ENCODE measurements around the gene POU6F2. TPM values are rescaled to one million over a fixed set of nuclear protein-coding genes. Genes with fewer than 3 reads are reported as not detected.

Gene POU6F2
- polyA plus RNA-seq, 1 donor from 2014 or later: not detected

DNA sequence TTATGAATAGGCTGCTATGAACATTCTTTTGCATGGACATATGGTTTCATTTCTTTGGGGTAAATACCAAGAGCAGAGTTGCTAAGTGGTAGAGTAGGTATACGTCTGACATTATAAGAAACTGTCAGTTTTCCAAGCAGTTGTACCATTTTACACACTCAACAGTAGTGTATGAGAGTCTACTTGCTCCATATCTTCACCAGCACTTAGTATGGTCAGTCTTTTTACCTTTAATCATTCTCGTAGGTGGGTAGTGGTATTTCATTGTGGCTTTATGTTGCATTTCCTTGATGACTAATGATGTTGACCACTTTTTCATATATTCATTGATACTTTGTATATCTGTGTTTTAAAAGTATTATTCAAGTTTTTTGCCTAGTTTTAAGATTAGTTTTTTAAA is 45.1 kb downstream of the POU6F2 start:
- H3K4me3 Mint-ChIP-seq: no peak overlapping the region
- H3K27ac Mint-ChIP-seq: no peak overlapping the region
- H3K4me1 Mint-ChIP-seq: no peaks in the 10 kb centered on the region
- H3K9me3 Mint-ChIP-seq: peaks cover 3 to 9% (median 5%) of the 10 kb centered on the region in 3 donors
- no peaks in the 10 kb centered on the region for H3K36me3 Mint-ChIP-seq
- H3K27me3 Mint-ChIP-seq: peaks cover 2% of the 10 kb centered on the region

DNA sequence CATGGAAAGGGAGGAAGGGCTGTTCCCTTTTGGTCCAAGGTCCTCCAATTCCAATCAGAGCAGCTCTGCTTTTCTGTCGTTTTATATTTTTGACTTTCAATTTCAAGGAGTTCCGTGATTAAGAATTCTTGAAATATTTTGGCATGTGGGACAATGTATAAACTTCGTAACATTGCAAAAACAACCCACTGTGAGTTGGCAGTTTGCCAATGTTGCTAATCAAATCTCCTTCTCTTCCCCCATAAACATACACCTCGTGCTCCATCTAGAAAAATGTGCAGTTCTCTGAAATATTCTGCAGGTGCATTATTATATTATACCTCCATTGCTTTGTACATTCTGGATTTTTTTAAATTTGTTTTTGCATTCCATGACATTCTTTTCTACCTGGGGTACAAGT is 49.8 kb downstream of the POU6F2 start:
- Mint-ChIP-seq H3K9me3 (peaks cover 3 to 8% (median 4%) of the 10 kb centered on the region in 3 donors), H3K27me3 (peaks cover 5% of the 10 kb centered on the region), H3K4me1 (no peaks in the 10 kb centered on the region), H3K36me3 (no peaks in the 10 kb centered on the region), H3K4me3 (no peak overlapping the region), H3K27ac (no peak overlapping the region)

DNA sequence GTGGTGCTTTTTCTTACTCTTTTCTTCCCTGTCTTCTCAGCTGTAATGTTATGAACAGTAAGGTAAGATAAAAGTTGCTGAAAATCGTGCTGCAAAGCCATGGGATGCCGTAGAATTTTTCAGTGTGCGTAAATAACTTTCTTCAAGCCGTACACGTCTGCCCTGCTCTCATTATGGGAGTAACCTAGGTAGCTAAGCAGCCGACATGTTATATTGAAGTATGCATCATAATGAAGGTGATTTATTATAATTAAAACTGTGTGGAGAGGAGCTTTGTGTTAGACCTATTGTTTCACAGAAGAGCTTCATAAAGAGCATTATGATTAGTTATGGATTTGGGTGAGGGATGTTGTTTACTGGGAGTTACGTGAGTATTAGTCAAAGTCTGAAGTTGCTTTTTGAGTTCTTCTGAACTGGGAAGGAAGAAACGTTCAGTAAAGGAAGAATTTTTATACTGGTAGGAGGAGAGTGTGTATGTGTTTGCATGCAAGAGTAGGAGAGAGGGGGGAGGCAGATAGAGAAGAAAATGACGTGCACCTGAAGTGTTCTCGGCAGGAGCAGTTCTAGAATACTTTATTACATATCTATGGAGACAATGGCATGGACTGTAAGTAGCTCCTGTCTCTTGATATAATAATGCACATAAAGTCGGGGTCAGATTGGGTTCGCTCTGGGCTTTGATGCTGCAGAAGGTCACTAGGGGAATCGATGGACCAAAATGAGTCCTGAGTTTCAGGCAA is 56.3 kb downstream of the POU6F2 start:
- H3K9me3 Mint-ChIP-seq: no peaks in the 10 kb centered on the region
- H3K4me1 Mint-ChIP-seq: peaks cover 0 to 2% (median 0%) of the 10 kb centered on the region in 3 donors
- peaks cover 3% of the 10 kb centered on the region for H3K27me3 Mint-ChIP-seq
- H3K36me3 Mint-ChIP-seq: no peaks in the 10 kb centered on the region
- H3K4me3 Mint-ChIP-seq: no peak overlapping the region
- H3K27ac Mint-ChIP-seq: no peak overlapping the region

DNA sequence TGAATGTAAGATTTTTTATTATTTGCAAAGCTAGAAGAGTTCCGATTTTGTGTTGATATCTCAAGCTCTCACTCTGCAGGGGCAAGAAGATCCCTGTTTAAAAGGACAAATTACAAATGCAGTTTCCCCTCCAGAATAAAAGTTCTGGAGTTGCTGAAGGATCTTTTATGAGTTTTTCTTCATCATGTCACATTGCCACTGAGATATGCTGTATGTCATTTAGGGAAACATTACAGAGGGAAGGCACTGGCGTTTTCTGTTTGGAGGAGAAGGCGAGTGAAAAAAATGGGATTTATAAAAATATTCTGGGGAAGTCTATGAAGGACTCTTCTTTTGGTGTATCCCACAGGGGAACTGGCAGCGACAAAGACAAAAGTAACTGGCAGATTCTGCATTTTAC is 57.4 kb downstream of the POU6F2 start:
- Mint-ChIP-seq H3K27ac (no peak overlapping the region), H3K4me1 (peaks cover 0 to 2% (median 0%) of the 10 kb centered on the region in 3 donors), H3K27me3 (peaks cover 3% of the 10 kb centered on the region)

DNA sequence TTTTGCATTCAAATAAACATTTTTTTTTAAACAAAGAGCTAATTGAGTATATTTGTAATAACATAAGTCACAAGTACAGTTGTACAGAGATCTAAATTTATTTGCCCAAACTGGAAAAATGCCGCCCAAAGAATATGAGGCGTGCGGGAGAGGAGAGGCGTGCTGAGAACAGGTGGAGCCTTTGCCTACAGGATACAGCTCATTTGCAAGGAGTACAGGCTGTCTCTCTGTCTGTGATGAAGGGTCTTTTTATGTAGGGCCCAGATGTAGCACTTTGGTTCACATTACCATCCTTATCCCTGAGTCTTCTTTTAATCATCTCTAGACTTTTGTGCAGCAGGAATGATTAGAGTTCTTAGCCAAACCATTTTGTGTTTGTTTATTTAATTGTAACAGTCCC is 58.2 kb downstream of the POU6F2 start:
- Mint-ChIP-seq H3K4me3 (no peak overlapping the region), H3K27ac (no peak overlapping the region), H3K36me3 (no peaks in the 10 kb centered on the region), H3K9me3 (no peaks in the 10 kb centered on the region), H3K4me1 (peaks cover 0 to 2% (median 0%) of the 10 kb centered on the region in 3 donors), H3K27me3 (no peaks in the 10 kb centered on the region)

More for the DNA sequence above, 57.4 kb downstream of the POU6F2 start:
- Mint-ChIP-seq H3K4me3 (no peak overlapping the region), H3K9me3 (no peaks in the 10 kb centered on the region), H3K36me3 (no peaks in the 10 kb centered on the region)

DNA sequence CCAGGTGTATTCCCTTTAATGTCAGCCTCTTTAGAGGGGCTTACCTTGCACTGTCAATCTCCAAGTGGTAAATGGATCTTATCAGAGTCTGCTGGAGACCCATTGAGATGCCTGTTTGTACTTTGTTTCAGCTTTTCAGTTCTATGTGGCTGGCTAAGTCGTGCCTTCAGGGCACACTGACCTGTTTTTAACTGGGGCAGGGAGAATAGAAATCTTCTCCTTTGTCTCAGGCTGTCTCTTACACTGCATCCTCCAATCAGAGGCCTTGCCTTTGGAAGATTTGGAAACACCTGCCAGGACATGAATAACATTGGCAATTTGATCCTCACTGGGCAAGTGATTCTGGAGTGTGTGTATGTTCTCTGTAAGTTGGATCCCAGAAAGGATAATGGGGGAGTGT is 65.0 kb downstream of the POU6F2 start:
- Mint-ChIP-seq H3K9me3 (no peaks in the 10 kb centered on the region), H3K27ac (no peak overlapping the region), H3K27me3 (no peaks in the 10 kb centered on the region), H3K36me3 (no peaks in the 10 kb centered on the region), H3K4me1 (peaks cover 0 to 2% (median 0%) of the 10 kb centered on the region in 3 donors), H3K4me3 (no peak overlapping the region)

DNA sequence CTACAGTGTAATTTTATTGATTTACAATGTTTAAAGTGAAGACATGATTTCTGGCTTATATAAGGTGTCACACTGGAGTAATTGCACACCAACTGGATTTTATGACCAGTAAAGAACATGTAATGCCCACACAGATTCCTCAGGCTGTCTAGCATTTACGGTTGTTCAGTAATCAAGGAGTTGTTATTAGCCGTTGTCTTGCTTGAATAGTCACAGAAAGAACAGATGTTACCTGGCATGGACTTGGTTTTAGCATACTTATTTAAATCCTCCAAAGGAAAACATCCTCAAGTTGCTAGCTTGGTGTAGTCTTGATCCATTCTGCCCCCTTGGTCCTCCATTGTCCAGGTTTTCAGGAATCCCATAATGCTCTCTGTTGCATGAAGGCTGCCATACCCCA is 65.8 kb downstream of the POU6F2 start:
- H3K36me3 Mint-ChIP-seq: no peaks in the 10 kb centered on the region
- H3K9me3 Mint-ChIP-seq: no peaks in the 10 kb centered on the region
- no peaks in the 10 kb centered on the region for H3K4me1 Mint-ChIP-seq
- H3K4me3 Mint-ChIP-seq: no peak overlapping the region
- H3K27me3 Mint-ChIP-seq: no peaks in the 10 kb centered on the region
- no peak overlapping the region for H3K27ac Mint-ChIP-seq

DNA sequence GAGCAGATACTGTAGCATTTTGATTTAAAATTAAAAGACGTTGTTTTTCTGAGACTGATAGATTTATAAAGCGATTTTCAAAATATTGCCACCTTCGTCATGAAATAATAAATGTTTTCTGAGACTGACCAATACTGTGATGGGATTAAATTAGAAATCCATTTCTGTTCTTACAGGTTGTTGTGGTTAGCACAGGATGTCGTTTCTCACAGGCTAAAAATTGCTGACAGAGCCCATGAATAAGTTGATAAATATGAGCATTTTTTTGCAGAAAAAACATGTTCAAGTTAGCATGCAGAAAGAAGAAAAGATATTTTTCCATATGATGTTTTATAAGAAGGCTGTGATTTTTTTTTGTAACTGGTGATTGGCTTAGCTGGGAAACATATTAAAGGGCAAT is 66.8 kb downstream of the POU6F2 start:
- Mint-ChIP-seq H3K9me3 (no peaks in the 10 kb centered on the region), H3K4me1 (no peaks in the 10 kb centered on the region), H3K36me3 (no peaks in the 10 kb centered on the region), H3K27me3 (no peaks in the 10 kb centered on the region), H3K27ac (no peak overlapping the region), H3K4me3 (no peak overlapping the region)

DNA sequence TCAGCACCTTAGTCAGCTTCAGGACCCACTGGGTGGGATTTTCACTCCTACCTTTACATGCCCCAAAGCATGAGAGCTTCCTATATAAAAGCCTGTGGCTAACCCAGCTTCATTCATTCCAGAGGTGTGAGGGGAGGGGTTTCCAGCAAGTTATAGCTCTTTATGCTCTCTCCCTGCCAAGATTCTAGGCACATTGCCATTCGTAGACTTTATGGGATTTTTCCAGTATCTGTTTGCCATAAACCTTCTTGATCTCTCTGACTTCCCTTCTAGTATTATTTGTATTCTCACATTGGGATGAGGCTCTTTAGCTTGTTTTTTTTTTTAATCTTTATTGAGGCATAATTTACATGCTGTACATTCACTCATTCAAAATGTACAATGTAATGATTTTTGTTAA is 67.5 kb downstream of the POU6F2 start:
- H3K27ac Mint-ChIP-seq: no peak overlapping the region
- no peaks in the 10 kb centered on the region for H3K9me3 Mint-ChIP-seq
- no peaks in the 10 kb centered on the region for H3K36me3 Mint-ChIP-seq
- no peak overlapping the region for H3K4me3 Mint-ChIP-seq
- no peaks in the 10 kb centered on the region for H3K4me1 Mint-ChIP-seq
- H3K27me3 Mint-ChIP-seq: no peaks in the 10 kb centered on the region

DNA sequence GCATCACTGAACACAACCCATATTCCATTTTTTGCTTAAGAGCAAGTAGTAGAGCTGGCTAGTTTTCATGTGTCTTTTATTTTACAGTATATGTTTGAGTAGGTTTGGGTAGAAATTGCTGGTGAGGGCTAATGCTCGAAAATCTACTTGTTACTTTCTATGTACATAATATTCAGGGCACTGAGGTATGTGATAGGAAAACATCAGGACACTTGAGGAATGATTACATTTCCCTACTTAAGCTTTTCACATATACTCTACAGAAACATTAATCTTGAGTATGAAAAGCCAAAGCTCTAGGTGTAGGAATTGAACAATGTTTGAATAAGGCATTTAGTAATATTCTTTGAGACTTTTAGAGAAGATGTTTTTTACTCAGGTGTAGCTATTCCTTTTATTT is 73.6 kb downstream of the POU6F2 start:
- Mint-ChIP-seq H3K27ac (peak overlapping the region in 1 of 3 donors; percentile 53), H3K4me1 (no peaks in the 10 kb centered on the region), H3K9me3 (peaks cover 0 to 3% (median 2%) of the 10 kb centered on the region in 3 donors), H3K27me3 (peaks cover 4% of the 10 kb centered on the region), H3K4me3 (no peak overlapping the region), H3K36me3 (no peaks in the 10 kb centered on the region)

DNA sequence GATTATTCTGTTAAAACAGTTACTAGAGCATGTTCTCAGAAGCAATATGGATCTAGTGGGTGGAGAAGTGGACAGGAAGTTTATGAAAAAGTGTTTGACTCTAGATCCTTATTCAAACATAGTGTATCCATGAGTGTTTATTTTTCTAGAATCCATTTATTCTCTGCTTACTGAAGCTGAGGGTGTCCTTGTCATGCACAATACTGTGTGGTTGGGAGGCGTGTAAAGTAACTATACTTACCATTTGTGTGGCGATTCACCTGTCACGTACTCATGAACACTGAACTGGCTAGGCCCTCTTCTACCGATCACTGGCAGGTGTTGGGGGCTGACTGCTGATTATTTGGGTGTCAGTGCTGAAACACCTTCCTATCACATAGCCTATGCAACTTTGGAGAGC is 74.0 kb downstream of the POU6F2 start:
- Mint-ChIP-seq H3K4me1 (no peaks in the 10 kb centered on the region), H3K27ac (no peak overlapping the region), H3K9me3 (peaks cover 0 to 3% (median 2%) of the 10 kb centered on the region in 3 donors), H3K36me3 (no peaks in the 10 kb centered on the region), H3K4me3 (no peak overlapping the region), H3K27me3 (peaks cover 4% of the 10 kb centered on the region)

DNA sequence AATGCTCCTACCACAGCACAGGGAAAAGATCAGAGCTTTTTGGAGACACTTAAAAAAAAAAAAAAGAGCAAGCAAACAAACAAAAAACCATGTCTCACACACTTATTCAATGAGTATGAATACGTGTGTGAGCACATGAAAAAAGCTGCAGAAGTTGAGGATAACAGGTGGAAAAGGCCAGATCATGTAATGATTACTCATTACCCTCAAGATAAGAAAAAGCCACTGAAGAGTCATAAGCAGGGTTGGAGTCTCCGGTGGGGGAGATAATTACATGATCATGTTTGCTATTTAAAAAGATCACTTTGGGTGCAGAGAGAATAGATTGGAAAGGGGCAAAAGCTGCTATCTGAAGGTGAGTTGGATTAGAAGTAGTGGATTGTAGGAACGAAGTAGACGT is 77.0 kb downstream of the POU6F2 start:
- no peaks in the 10 kb centered on the region for H3K36me3 Mint-ChIP-seq
- H3K27ac Mint-ChIP-seq: no peak overlapping the region
- no peaks in the 10 kb centered on the region for H3K4me1 Mint-ChIP-seq
- no peak overlapping the region for H3K4me3 Mint-ChIP-seq
- H3K27me3 Mint-ChIP-seq: peaks cover 7% of the 10 kb centered on the region
- peaks cover 0 to 3% (median 2%) of the 10 kb centered on the region in 3 donors for H3K9me3 Mint-ChIP-seq

DNA sequence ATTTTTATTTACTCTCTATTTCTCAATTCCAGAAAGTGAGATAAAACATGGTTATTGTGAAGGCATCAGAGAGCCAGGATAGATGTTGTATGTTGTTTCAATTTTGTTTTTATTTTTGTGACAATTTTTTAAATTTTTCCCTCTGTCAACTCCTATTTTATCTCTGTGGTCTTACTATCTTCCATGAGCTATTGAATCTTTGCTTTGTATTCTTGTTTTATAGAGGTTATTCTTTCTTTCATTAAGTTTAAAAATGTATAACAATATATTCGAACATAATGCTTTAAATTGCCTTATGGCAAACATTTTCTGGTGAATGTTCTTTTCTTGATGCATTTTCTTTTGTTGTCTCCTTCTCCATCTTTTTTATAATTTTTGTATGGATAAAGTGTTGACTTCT is 78.4 kb downstream of the POU6F2 start:
- H3K27me3 Mint-ChIP-seq: peaks cover 7% of the 10 kb centered on the region
- H3K4me3 Mint-ChIP-seq: no peak overlapping the region
- no peak overlapping the region for H3K27ac Mint-ChIP-seq
- H3K9me3 Mint-ChIP-seq: peaks cover 0 to 3% (median 3%) of the 10 kb centered on the region in 3 donors
- H3K36me3 Mint-ChIP-seq: no peaks in the 10 kb centered on the region
- no peaks in the 10 kb centered on the region for H3K4me1 Mint-ChIP-seq

DNA sequence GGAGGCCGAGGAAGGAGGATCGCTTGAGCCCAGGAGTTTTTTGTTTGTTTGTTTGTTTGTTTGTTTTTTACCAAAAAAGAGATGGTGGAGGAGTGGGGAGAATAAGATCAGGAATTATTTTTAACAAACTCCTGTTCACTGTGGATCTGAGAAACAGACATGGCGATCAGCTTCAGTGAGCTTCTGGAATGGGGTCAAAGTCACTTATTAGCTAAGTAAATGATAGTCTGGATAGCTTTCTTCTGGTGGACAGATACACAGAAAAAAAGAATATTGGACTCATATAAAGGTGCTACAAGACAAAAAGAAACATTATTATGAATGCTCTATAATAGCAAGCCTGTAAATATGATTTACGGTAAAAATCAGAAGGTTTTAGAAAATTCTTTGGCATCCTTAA is 85.1 kb downstream of the POU6F2 start:
- Mint-ChIP-seq H3K27me3 (peaks cover 3% of the 10 kb centered on the region), H3K9me3 (peaks cover 0 to 1% (median 0%) of the 10 kb centered on the region in 3 donors), H3K4me3 (no peak overlapping the region), H3K27ac (no peak overlapping the region), H3K4me1 (no peaks in the 10 kb centered on the region), H3K36me3 (no peaks in the 10 kb centered on the region)

DNA sequence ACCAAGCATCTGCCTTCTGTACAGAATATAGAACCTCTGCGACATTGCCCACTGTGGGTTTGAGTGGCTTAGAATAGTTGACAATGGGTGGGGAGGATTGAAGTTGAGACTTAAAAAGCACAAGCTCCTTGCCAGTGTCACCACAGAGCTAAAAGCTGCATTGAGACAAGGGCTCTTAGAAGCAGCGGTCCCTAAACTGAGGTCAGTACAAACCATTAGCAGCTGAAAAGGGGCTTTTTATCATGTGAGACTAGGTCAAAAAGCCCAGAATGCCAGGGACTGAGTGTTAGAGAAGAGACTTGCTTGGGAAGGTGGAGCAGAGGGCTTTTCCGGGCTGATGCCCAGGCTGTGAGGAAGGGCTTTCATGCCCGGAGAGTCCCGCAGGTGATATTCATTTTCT is 91.3 kb downstream of the POU6F2 start:
- H3K27me3 Mint-ChIP-seq: no peaks in the 10 kb centered on the region
- peaks cover 0 to 1% (median 0%) of the 10 kb centered on the region in 3 donors for H3K4me1 Mint-ChIP-seq
- H3K27ac Mint-ChIP-seq: no peak overlapping the region
- H3K4me3 Mint-ChIP-seq: no peak overlapping the region
- H3K36me3 Mint-ChIP-seq: peaks cover 1% of the 10 kb centered on the region
- no peaks in the 10 kb centered on the region for H3K9me3 Mint-ChIP-seq
